H4 (cell line): Measurements from ENCODE around the gene MKNK1. TPM values are rescaled to one million over a fixed set of nuclear protein-coding genes. Genes with fewer than 3 reads are reported as not detected.
A peak's percentile ranks its signal among the peaks of the same experiment; 100 is the strongest.

ENCODE experiments used
- DNase-seq: peaks from one replicate; pipeline ENCODE4 v3.0.0-alpha.2; 2015; ENCODE audit warnings: low spot score
- total RNA-seq: library from RNA; depleted of rRNA; stranded (reverse); fragments of >200 nt; shearing (Covaris generic); gene quantifications from 2 replicates; pipeline ENCODE4 v1.2.3, GENCODE V29; 2014

The MKNK1 gene
- total RNA-seq, 1 experiment from 2014 or later = 23.2 TPM

GRCh38 chr1:46539972-46540371 is 64.1 kb downstream of the MKNK1 start:
- DNase-seq = peak; percentile 55

- no peak for DNase-seq
Measured at GRCh38 chr1:46538147-46538546, 65.9 kb downstream of the MKNK1 start.

- DNase-seq = no peak
Measured at GRCh38 chr1:46537651-46538050, 66.4 kb downstream of the MKNK1 start.

- no peak for DNase-seq
Measured at GRCh38 chr1:46536527-46536926, 67.5 kb downstream of the MKNK1 start.

GRCh38 chr1:46535063-46535462 is 69.0 kb downstream of the MKNK1 start:
- peak; percentile 51 for DNase-seq

- no peak for DNase-seq
Measured at GRCh38 chr1:46533179-46533864, 70.7 kb downstream of the MKNK1 start.

- DNase-seq = no peak
Measured at GRCh38 chr1:46532498-46533178, 71.4 kb downstream of the MKNK1 start.

GRCh38 chr1:46532095-46532494 is 72.0 kb downstream of the MKNK1 start:
- DNase-seq = no peak

- no peak for DNase-seq
Measured at GRCh38 chr1:46530791-46531409, 73.2 kb downstream of the MKNK1 start.

- DNase-seq = no peak
Measured at GRCh38 chr1:46530311-46530710, 73.8 kb downstream of the MKNK1 start.

GRCh38 chr1:46529031-46529630 is 74.9 kb downstream of the MKNK1 start:
- no peak for DNase-seq

GRCh38 chr1:46528297-46528955 is 75.6 kb downstream of the MKNK1 start:
- no peak for DNase-seq

GRCh38 chr1:46527474-46528296 is 76.4 kb downstream of the MKNK1 start:
- DNase-seq = peak; percentile 77

- DNase-seq = no peak
Measured at GRCh38 chr1:46526691-46527291, 77.3 kb downstream of the MKNK1 start.

- no peak for DNase-seq
Measured at GRCh38 chr1:46526013-46526690, 77.9 kb downstream of the MKNK1 start.

GRCh38 chr1:46525253-46525983 is 78.7 kb downstream of the MKNK1 start:
- DNase-seq = no peak

GRCh38 chr1:46524843-46525242 is 79.2 kb downstream of the MKNK1 start:
- no peak for DNase-seq

- DNase-seq = peak; percentile 54
Measured at GRCh38 chr1:46523496-46524353, 80.3 kb downstream of the MKNK1 start.

GRCh38 chr1:46522969-46523320 is 81.1 kb downstream of the MKNK1 start:
- DNase-seq = no peak
